Mucosa of gallbladder (tissue), 1 donor: ENCODE measurements around the gene PHACTR3. TPM values are rescaled to one million over a fixed set of nuclear protein-coding genes. Genes with fewer than 3 reads are reported as not detected.

Experiments used
- DNase-seq: peaks from one replicate; pipeline ENCODE4 v3.0.0-alpha.2; 2020; ENCODE audit warnings: low spot score
- total RNA-seq: library from RNA; stranded (reverse); gene quantifications from one replicate; pipeline ENCODE4 v1.2.1, GENCODE V29; 2021
- donor health status: DM: no; HTN: no; CAD: no.

The PHACTR3 gene
- total RNA-seq, 1 donor from 2014 or later = 6.9 TPM

GRCh38 chr20:59574308-59574707, 30.0 kb upstream of the PHACTR3 start:
- DNase-seq = no peak

DNA sequence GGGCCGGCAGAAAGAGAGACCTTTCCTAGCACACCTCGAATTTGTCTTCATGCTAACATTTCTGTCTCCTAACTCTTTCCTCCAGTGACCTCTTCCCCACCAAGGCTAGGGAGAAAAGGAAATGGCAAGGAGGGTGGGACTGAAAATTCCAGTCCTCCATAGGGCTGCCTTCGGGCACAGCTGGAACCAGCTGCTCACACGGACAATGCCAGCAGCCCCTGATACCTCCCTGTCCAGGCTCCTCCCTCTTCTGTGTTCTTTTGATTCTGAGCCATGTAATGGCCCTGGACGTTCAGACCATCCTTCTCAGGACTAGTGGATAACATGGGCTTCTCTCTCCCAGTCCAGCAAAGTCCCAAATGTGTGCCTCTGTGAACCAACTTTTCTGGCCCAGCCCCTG, 29.1 kb upstream of the PHACTR3 start:
- no peak for DNase-seq

GRCh38 chr20:59575653-59576052, 28.7 kb upstream of the PHACTR3 start:
- no peak for DNase-seq

GRCh38 chr20:59576216-59576953, 28.0 kb upstream of the PHACTR3 start:
- no peak for DNase-seq

DNA sequence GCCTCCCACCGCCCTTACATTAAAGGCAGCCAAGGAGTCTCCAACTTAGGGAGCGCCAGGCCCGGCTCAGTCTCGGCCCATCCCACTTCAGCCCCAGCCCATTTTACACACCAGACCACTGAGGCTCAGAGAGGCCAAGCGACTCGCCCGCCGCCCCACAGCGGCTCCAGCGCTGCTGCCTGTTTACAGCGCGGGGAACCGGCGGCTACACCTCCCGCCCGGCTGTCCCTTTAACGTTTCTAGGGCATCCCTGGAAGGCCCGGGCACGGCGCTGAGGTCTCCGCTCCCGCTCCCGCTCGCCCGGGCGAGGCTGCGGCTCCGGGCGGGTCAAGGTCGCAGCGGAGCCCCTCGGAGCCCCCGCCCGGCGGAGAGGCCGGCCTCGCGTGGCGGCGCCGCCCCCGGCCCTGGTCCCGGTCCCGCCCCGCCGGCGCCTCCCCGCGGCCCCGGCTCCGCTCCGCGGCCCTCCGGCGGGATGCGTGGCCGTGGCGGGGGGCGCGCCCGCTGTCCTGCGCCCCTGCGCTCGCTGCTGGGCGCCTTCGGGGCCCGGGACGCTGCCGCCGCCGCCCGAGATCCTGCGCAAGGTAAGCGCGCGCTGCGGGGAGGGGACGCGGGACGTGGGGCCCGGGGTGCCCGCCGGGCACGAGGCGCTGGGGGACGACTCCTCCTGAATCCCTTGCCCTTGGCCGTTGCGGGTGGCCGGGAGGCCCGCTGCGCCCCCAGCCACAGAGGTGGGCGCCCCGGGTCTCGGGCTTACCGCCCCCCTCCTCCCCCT, 27.1 kb upstream of the PHACTR3 start:
- DNase-seq = no peak

- DNase-seq = no peak
Measured at GRCh38 chr20:59577809-59578435, 26.4 kb upstream of the PHACTR3 start.

DNA sequence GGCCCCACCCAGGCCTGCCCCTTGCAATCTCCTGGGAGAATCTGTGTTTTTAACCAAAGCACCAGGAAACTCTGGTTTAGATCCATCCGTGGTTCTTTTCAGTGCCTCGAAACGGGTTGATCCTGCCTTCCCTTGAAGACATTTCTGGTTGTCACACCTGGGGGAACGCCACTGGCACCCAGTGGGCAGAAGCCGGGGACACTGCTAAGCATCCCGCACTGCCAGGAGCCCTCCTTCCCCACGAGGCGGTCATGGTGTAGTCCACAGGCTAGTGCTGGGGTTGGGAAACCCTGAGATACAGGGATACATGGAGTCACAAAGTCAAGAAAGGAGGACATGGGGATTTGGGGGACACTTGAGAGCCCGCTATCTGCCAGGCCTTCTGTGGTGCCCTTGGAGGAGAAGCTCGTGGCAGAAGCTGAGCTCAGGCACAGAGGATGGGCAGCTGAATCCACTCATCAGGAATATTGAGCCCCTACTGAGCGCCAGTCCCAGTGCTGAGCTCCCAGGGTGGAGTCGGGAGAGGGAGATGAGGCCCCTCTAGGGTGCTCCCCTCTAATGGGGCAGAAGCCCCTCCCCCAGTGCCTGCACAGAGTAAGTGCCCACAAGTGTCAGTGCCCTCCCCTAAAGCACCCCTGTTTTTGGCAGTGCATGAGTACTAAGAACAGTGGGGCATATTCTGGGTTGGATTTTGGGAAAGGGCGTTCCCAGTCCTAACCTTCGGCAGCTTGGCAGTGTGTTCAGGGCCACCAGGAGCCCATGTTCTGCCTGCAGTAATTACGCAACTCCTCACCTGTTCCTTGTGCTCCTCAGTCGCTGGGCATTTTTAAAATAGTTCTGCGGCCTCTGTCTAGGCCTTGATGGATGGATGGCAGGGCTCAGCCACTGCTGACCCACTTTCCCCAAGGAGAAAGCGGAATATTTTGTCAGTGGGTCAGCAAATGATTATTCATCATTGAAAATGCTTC, 25.6 kb upstream of the PHACTR3 start:
- no peak for DNase-seq

- DNase-seq = no peak
Measured at GRCh38 chr20:59579404-59580145, 24.8 kb upstream of the PHACTR3 start.

GRCh38 chr20:59580146-59580946, 24.0 kb upstream of the PHACTR3 start:
- DNase-seq = no peak

- no peak for DNase-seq
Measured at GRCh38 chr20:59580991-59581401, 23.3 kb upstream of the PHACTR3 start.

DNA sequence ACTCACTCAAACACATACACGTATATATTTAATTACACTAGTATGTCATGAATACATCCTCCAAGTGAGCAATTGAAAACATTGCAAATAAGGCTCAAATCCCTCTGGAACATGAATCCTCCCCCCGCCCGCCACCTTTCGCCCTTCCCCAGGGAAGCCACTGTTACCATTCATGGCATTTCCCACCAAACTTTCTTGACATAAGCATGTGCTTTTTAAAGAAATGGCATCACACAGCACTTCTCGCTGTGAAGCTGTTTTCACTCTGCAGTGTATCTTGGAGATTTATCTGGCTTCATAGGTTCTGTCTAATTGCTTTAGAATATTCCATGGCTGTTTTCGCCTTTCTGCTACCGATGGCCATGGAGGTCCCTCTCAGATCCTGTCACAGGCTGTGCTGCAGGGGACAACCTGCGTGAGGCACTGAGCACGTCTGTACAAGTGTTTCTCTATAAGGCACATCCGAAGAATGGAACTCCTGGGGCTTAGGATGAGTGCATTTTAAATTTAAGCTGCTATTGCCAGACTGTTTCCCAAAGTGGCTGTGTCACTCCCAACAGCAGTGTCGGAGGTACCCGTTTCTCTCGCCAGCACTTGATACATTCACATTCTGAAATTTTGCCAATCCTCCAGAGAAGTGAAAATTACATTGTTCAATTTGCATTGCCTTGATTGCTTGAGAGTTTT, 22.2 kb upstream of the PHACTR3 start:
- DNase-seq = no peak

DNA sequence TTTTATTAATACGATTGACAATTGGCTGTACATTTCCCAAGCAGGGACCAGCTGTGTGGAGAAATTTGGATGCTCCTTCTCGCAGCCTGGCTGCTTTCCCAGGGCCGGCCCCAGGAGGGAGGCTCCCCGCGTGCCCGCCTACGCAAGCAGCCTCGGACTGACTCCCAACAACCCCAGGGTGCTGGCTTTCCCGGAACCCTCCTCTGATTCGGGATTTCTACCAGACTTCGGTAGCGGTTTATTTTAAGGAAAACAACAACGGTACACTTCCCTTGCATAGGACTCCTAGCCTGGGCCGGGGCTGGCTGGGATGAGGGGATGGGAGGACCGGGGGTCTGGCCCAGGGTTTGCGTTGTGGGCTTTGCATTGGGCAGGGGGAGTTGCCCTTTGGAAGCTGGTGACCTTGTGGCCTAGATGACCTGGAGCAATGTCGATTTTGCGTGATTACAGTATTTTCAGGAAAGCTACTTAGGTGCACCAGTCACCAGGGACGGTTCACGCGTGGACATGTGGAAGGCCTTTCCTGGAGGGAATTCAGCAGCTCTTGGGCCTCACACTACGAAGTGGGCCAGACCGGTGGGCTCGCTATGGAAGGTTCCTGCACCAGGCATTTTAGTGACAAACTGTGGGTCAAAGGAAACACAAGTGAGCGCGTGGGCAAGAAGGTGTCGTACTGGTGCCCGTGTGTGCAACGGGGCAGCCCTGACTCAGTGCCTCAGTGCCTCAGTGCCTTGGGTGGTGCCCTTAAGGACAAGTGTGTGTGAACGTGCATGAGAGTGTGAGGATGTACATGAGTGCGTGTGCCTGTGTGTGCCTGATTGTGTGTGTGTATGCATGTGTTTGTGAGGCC, 20.7 kb upstream of the PHACTR3 start:
- peak; percentile 39 for DNase-seq

GRCh38 chr20:59584278-59584925, 19.9 kb upstream of the PHACTR3 start:
- DNase-seq = no peak

DNA sequence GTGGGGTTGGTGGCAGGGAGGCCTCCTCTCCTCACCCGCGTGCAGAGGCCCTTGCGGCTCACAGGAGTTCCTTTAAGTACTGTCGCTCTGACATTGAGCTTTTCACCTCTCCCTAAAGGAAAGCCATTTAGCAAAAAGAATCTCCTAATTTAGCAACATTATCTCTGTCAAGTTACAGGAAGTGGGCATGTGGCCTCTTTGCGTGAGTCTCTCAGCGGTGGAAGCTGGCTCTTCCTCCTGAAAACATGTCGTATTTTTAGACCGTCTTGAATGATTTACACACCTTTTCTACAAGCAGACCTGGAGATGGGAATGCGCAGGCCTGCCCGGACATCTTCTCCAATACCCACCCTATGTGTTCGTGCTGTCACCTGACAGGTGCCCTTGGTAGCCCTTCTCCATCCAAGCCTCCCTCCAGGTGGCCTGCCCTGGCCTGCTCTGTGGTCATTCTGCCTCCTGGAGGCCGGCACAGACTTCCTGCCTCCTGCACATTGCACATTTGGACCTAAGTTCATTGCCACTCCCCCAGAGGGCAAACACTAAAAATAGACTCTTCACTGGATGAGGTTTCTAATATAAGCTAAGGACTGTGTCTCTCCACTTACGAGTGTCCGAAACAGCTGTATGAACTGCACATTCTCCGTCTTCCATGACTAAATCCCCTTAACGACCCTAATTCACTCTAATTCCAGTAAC, 18.5 kb upstream of the PHACTR3 start:
- DNase-seq = no peak

GRCh38 chr20:59586613-59587012, 17.7 kb upstream of the PHACTR3 start:
- DNase-seq = no peak

GRCh38 chr20:59587570-59587969, 16.8 kb upstream of the PHACTR3 start:
- DNase-seq = no peak

- no peak for DNase-seq
Measured at GRCh38 chr20:59588236-59588855, 16.0 kb upstream of the PHACTR3 start.
